GM21786 (cell line): Measurements from ENCODE around the gene BRINP3.
A peak's percentile ranks its signal among the peaks of the same experiment; 100 is the strongest.

Source experiments
- ATAC-seq: cut with Tn5 transposase; IDR thresholded peaks from one replicate; pipeline ENCODE4 v1.9.1; 2021; ENCODE audit not compliant: unreplicated experiment

Gene BRINP3

DNA sequence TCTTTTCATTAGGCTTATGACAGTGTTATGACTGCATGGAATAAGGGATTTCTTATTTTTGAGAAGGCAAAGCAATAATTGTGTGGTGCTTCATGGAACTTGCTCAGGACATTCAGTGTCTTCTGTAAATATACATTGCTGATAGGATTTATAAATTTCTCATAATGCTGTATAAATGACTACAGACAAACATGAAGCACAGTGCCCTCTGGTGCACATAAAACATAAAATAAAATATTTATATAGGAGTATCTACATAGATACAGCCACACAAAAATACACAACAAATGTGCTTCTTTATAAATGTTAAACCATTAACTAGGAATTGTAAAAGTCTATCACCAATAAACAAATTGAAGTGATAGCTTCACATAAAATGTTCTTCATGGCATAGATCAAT is 24.1 kb downstream of the BRINP3 start:
- ATAC-seq: no peak

DNA sequence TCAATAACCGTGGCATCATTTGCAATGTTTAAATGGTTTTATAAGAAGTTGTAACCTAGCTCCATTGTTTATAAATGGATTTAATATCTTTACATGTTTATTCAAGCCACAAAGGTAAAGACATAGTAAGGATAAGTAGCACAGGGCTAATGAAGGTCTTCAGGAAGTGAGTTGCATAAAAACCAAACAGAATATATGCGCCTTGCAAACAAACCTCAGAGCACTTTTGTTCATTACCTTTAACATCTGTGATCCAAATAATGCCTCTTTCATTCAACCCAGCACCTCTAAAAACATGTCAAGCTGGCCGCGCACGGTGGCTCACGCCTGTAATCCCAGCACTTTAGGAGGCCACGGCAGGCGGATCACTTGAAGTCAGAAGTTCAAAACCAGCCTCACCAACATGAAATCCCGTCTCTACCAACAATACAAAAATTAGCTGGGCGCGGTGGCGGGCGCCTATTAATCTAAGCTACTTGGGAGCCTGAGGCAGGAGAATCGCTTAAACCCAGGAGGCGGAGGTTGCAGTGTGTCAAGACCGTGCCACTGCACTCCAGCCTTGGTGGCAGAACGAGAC is 25.3 kb downstream of the BRINP3 start:
- no peak for ATAC-seq

DNA sequence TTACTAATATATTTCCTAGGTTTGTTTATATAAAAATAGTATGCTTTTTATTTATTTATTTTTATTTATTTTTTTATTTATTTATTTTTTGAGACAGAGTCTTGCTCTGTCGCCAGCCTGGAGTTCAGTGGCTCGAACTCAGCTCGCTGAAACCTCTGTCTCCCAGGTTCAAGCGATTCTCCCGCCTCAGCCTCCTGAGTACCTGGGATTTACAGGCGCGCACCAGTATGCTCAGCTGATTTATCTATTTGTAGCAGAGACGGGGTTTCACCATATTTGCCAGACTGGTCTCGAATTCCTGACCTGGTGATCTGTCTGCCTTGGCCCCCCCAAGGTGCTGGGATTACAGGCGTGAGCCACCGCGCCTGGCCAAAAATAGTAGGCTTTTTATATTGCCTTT is 33.2 kb downstream of the BRINP3 start:
- no peak for ATAC-seq

DNA sequence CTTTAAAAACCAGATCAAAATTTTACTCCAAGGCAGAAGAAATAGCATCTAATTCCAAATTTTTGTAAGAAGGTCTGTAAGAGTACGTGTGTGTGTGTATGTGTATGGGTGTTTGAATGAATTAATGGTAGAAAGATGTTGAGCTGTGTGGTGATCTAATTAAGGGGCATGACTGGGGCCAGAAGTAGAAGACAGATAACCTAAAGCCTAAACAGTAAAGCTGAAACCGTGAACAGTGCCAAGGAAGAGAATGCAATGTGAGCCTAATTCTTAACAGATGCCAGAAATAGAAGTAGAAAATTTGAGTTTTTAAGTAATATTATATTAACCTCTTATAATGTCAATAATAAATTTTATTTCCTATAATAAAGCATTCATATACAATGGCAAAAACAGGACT is 38.2 kb downstream of the BRINP3 start:
- ATAC-seq: no peak

DNA sequence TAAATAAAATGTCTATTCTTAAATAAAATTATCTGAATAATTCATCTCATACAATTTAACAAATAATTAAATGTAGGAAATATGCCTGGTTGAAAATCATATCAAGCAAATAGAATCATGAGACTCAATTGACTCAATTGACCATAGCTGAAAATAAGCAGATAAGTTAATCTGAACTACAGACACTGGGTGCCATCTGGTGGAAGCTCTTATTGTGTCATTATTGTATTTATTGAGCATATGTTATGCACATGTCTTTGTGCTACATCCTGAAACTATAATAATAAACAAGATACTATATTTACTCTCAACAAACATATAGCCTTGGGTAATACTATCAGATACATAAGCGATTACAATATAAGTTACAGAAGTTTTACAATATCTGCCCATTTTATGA is 41.0 kb downstream of the BRINP3 start:
- ATAC-seq: peak; percentile 47

DNA sequence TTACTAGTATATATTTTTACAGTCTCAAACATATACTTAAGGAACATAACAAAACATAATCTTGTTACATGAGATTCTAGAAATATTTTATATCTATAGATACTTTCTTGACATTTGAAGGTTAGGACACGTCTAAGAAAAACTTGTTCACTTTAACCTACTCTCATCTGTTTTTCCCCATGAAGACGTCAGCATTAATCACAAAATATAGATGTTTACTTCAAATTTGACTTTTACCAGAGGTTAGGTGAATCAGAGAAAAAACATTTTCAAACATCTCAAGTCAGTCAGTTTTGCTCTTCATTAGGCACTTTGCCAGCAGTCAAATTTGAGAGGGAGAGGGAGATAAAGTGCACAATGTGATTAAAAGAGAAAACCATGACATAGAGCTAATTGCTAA is 47.7 kb downstream of the BRINP3 start:
- no peak for ATAC-seq

DNA sequence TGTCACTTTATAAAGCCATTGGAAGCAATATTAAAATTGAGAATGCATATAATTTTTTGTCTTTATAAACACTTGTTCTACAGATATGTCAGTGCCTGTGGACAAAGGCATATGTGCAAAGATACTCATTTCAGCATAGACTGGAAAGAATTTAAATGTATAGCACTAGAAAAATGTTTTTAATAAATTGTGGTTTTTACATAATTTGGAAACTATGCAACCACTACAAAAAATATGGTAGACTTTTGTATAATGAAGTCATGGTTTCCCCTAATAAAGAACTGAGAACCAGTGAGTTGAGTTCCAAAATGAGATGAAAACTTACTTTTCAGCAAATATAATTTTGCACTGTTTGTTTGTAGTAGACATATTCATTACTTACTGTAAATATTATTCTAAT is 48.5 kb downstream of the BRINP3 start:
- ATAC-seq: no peak

DNA sequence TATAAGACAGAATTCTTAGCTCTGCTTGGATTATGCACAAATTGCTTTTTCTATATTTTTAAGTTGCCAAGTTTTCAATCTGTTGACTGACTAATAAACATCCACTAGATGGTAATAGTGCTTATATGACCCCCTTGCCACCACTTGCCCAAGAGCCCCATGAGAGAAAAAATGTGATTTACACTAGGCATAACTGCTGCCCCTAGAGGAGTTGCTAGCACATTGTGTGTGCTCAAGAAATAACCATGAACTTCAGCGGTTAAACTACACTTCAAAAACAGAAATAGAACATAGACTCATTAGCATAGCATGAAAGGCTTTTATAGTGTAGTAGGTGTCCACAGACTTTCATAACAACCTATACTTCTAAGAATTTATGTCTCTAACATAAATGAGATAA is 61.4 kb downstream of the BRINP3 start:
- ATAC-seq: no peak

DNA sequence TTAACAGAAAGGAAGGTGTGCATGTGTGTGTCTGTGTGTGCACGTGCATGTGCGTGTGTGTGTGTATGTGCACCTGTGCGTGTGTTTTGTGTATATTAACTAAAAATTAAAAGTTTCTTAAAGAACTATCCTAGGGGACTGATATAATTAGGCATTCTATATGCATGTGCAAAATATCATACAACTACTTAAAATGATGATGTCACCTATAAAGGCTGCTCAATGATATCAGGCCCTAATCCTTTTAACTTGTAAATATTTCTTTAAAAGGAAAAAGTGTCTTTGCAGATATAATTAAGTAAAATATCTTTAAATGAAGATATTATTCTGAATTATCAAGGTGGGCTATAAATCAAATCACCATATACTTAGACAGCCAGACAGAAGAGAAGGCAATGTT is 64.5 kb downstream of the BRINP3 start:
- ATAC-seq: no peak

DNA sequence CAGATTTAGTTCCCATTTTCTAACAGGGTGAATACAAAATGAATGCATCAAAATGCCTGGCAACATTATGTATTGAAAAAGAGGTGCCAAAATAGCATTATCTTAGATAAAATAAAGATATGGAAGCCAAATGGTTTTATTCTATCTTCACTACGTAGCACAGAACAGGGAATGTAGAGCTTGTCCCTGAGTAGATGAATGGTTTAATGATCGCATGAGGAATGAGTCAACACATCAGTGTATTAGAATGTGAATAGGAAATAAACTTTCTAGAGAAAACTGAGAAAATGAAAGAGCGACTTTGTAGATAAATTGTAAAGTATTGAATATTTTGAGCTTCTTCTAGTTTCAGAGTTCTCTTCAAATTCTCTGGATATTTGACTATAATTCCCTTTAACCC is 74.3 kb downstream of the BRINP3 start:
- ATAC-seq: no peak

DNA sequence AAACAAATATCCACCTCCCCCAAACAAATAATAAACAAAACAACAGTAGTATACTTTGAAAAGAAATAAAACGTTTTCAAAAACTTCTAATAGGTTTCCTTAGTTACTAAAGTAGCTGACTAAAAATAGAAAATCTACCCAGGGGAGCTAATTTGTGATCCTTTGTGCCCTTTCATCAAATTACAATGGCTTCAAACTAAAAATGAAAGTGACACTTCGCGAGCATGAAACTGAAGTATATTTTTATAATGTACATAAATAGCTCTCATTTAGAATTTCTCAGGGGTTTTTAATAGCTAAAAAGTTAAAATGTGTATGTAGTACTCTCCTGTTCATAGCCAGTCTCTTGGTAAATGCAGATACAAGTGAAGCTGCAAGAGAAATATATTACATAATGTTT is 78.4 kb downstream of the BRINP3 start:
- no peak for ATAC-seq

DNA sequence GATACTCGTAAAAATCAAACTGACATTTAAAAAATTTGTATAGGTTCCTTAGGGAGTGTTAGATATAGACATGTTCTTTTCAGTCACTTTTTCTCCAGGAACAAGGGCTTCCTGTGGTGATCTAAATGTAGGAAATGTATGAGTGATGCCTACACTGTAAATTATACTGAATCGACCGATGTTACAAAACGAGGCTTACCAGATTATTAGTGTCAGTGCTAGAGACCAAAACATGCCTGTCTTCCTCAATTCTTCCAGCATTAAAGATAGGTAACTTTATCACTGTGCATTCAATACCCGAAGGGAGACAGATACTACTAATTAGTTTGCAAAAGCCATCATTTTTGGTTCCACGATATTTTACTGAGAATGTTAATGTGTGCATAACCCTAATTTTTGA is 86.1 kb downstream of the BRINP3 start:
- no peak for ATAC-seq

DNA sequence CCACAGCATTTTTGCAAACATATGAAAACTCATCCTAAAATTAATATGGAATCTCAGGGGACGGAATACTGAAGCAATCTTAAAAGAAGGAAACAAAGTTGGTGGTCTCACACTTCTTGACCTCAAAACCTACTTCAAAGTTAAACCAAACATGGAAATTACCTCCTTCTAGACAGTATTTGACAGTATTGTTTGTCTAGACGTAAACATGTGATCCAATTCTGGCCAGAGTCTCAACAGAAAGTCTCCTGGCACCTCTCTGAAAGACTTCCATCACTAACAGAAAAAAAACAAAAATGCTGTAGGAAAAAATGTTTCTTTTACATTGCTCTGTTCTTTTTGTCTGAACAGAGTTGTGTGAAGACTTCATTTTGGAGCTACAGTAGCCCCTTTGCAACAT is 99.7 kb downstream of the BRINP3 start:
- ATAC-seq: no peak

DNA sequence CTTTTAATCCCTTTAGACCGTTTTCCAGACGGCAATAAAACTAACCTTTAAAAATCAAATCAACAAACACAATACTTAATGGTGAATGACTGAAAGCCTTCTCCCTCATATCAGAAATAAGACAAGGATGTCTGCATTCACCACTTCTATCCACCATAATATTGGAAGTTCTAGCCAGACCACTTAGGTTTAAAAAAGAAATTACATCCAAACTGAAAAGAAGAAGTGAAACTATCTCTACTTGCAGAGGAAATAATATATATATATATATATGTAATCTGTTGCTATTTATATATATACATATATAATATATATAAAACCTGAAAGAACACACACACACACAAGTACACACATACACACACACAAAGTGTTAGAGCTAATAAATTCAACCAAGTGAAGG is 100.4 kb downstream of the BRINP3 start:
- peak; percentile 46 for ATAC-seq

DNA sequence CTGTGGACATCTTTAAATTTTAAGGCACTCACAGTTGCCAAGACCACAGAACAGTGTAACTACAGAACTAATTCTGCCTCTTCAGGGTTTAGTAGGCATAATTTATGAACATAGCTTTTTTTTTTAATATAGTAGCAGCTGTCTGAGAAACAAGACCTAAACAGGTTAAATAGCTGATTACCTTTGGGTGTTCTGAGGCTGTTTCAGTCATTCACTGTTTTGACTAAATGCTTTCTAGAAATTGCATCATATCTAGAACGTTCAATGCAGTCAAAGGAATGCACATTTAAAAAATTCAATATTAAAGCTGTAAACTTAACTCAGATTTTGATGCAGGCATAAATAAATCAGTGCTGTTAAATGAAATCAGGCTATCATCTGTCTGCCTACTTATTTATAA is 101.6 kb downstream of the BRINP3 start:
- no peak for ATAC-seq

DNA sequence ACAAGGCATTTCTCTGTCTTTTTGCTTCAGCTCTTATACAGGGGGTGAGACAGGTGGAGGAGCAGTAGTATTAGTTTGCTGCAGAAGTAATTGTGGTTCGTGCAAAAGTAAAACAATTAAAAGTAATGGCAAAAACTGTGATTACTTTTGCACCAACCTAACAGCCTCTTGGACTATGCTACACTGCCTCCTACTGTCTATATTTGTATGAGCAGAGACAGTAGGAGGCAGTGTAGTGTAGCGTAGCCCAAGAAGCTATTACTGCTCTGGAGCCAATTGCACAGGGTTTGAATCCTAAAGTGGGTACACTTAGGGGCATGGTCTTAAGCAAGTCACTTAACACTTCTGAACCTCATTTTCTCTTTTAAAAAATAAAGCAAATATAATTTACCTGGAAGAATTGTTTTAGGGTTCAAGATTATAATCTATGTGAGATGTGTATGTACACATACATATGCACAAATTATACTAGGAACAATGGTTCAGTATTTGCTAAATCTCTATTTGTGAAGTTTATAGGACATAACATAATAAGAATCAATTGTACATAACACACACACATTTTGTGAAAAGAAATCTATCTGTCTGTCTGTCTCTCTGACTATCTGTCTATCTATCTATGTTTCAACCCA is 103.8 kb downstream of the BRINP3 start:
- peak; percentile 72 for ATAC-seq

DNA sequence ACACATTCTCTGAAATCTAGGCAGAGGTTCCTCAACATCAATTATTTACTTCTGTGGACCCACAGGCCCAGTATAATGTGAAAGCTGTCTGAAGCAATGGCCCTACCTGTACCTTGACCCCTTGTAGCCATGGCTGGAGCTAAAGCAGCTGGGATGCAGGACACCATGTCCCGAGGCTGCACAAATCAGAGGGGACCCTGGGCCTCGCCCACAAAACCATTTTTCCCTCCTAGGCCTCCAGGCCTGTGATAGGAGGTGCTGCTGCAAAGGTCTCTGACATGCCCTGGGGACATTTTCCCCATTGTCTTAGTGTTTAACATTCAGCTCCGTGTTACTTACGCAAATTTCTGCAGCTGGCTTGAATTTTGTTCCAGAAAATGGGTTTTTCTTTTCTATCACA is 110.5 kb downstream of the BRINP3 start:
- ATAC-seq: no peak

DNA sequence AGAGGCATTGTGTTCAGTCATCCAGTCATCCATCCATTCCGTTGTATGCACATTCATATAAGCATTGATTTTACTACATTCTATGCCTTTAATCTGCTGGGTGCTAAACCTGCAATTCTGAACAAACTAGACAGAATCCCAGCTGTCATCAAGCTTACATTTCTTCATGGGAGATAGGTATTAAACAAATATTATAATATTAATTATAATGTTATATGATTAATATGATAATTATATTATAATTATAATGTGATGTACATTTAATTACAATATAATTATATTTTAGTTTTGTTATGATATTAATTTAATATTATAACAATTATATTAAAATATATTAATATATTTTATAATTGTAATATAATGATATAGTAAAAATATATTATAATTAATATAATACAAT is 112.4 kb downstream of the BRINP3 start:
- ATAC-seq: no peak

DNA sequence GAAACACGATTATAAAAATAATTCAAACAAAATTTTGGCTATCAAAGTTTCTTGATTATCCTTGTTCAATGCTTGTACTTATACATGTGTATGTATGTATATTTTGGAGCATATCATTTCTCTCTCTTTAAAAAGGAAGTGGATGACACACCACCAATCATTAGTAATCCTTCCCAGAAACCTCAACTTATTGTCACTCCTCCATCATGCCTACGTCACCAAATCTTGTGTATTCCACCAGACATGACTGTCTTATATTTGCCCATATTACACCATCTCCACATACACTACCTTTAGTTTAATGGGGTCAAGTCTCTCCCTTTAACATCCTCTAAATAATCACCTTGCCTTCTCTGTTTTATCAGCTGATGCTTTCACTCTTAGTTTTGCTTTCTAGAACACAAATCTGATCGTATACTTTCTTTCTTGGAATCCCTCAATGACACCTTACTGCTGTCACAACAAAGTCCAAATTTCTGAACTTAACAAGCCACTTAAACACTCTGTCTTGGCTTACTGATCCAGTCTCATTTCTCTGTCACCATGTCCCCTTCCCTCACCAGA is 124.0 kb downstream of the BRINP3 start:
- ATAC-seq: no peak

DNA sequence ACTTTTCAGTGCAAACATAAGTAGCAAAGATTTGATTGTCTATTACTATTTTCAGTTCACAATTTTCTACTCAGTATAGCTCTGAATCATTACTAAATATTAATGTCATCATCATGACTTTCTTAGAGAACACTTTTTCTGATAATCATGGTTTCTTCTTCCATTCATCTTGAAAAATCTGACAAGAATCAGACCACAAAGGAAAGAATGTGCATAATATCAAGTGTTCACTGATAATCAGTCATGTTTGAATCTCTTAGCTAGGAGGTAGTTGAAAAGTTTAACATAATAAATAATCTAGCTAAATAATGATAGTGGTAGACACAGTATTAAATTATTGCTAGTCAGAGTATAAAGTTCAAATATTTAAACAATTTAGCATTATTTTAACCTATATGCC is 133.2 kb downstream of the BRINP3 start:
- ATAC-seq: no peak

DNA sequence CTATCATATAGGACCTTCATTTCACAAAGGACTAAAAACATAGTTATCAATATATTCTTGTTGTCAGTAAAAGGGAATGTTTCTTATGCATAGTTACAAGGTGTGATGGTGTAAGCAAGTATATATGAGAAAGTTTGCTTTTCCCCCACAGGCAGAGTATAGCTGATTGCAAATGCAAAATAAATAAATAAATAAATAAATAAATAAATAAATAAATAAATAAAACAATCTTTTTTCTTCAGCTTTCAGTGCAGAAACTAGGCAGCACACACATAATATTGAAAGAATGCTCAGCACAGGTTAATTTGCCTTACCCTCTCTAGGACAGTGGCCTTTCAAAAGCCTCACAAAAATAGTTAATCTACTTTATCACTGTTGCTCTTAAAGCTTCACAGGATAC is 138.8 kb downstream of the BRINP3 start:
- ATAC-seq: no peak

DNA sequence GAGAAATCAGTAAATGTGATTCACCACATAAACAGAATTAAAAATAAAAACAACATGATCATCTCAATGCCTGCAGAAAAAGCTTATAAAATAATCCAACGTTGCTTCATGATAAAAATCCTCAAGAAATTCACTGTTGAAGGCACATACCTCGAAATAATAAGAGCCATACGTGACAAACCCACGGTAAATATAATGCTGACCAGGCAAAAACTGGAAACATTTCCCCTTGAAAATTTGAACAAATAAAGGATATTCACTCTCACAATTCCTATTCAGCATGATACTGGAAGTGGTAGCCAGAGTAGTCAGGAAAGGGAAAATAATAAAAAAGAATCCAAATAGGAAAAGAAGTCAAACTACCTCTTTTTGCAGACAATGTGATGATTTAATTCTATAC is 148.8 kb downstream of the BRINP3 start:
- ATAC-seq: no peak

DNA sequence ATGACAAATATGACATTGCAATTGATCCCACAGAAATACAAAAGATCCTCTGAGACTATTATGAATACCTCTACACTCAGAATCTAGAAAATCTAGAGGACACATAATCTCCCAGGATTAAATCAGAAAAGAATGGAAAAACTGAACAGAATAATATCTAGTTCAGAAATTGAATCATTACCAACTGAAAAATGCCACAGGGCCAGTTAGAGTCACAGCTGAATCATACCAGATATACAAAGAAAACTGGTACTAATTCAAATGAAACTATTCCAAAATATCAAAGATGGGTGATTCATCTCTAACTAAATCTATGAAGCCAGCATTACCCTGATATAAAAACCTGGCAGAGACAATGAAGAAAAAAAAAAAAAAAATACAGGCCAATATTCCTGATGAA is 149.3 kb downstream of the BRINP3 start:
- no peak for ATAC-seq
